Endothelial cell (in vitro differentiated cells): ENCODE data around the gene MED13L. TPM values are rescaled to one million over a fixed set of nuclear protein-coding genes. Genes with fewer than 3 reads are reported as not detected.

Experiments
- DNase-seq: peaks from one replicate; pipeline ENCODE4 v3.0.0; 2021; ENCODE audit warnings: low spot score
- H3K27ac Mint-ChIP-seq: one replicate; pipeline ENCODE4 v1.8.0; 2021; ENCODE audit warnings: mixed read lengths, inconsistent platforms; ENCODE audit not compliant: unreplicated experiment
- H3K27me3 Mint-ChIP-seq: one replicate; pipeline ENCODE4 v1.8.0; 2021; ENCODE audit warnings: mild to moderate bottlenecking, moderate library complexity, mixed read lengths, inconsistent platforms; ENCODE audit not compliant: unreplicated experiment
- H3K36me3 Mint-ChIP-seq: one replicate; pipeline ENCODE4 v1.8.0; 2021; ENCODE audit warnings: mild to moderate bottlenecking, low read depth, mixed read lengths, inconsistent platforms; ENCODE audit not compliant: unreplicated experiment
- H3K4me1 Mint-ChIP-seq: one replicate; pipeline ENCODE4 v1.8.0; 2021; ENCODE audit warnings: mild to moderate bottlenecking, mixed read lengths, inconsistent platforms; ENCODE audit not compliant: unreplicated experiment
- H3K4me3 Mint-ChIP-seq: one replicate; pipeline ENCODE4 v1.8.0; 2021; ENCODE audit warnings: mild to moderate bottlenecking, mixed read lengths, inconsistent platforms; ENCODE audit not compliant: unreplicated experiment
- H3K9me3 Mint-ChIP-seq: one replicate; pipeline ENCODE4 v1.8.0; 2021; ENCODE audit warnings: mixed read lengths, inconsistent platforms; ENCODE audit not compliant: unreplicated experiment
- microRNA-seq: library from miRNA; unstranded; fragments of <30 nt; microRNA quantifications from one replicate; pipeline ENCODE4, GENCODE V29; 2020; ENCODE audit not compliant: unreplicated experiment
- total RNA-seq: library from RNA; stranded (reverse); fragmentation: NEBNext Ultra II Directional; extraction: Animal tissue kit (Norgen Biotek cat#: 25700); gene quantifications from one replicate; pipeline ENCODE4 v1.2.1, GENCODE V29; 2021; ENCODE audit not compliant: unreplicated experiment
- TF ChIP-seq, protein P1 (sequence below): fragments of 200-600 bp; sonication (generic); IDR thresholded peaks from one replicate; pipeline ENCODE4 v1.5.0; 2021; ENCODE audit warnings: antibody characterized with exemption; ENCODE audit not compliant: unreplicated experiment

MED13L gene
- total RNA-seq, 1 donor from 2014 or later, result 97.0 TPM

DNA sequence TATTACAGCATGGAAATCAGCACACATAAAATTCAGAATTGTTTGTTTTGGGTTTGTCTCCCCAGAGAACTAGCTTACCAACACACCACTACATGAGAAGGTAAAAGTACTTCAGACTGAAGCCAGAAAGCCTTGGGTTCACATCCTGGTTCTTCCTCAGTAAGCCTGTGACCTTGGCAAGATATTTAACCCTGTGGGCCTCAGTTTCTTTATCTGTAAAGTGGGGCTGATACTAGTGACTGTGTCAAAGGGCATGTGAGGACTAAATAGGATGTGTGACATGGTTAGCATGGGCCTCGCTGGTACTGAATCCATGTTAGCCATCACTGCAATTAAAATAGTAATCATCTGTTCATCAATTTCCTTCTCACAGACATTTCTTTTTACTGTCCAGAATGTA is 366.1 kb downstream of the MED13L start:
- H3K36me3 Mint-ChIP-seq, result no peaks in the 10 kb centered on the region
- TF ChIP-seq, protein P1, sequence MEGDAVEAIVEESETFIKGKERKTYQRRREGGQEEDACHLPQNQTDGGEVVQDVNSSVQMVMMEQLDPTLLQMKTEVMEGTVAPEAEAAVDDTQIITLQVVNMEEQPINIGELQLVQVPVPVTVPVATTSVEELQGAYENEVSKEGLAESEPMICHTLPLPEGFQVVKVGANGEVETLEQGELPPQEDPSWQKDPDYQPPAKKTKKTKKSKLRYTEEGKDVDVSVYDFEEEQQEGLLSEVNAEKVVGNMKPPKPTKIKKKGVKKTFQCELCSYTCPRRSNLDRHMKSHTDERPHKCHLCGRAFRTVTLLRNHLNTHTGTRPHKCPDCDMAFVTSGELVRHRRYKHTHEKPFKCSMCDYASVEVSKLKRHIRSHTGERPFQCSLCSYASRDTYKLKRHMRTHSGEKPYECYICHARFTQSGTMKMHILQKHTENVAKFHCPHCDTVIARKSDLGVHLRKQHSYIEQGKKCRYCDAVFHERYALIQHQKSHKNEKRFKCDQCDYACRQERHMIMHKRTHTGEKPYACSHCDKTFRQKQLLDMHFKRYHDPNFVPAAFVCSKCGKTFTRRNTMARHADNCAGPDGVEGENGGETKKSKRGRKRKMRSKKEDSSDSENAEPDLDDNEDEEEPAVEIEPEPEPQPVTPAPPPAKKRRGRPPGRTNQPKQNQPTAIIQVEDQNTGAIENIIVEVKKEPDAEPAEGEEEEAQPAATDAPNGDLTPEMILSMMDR, result no peak
- DNase-seq, result no peak

GRCh38 chr12:115910057-115910456 is 367.4 kb downstream of the MED13L start:
- H3K27ac Mint-ChIP-seq, result no peak overlapping the region
- TF ChIP-seq, protein P1, result no peak
- DNase-seq, result no peak
- H3K27me3 Mint-ChIP-seq, result no peaks in the 10 kb centered on the region
- no peak overlapping the region for H3K4me3 Mint-ChIP-seq
- no peaks in the 10 kb centered on the region for H3K36me3 Mint-ChIP-seq
- H3K4me1 Mint-ChIP-seq, result no peaks in the 10 kb centered on the region
- H3K9me3 Mint-ChIP-seq, result no peaks in the 10 kb centered on the region

More for the DNA sequence above, 366.1 kb downstream of the MED13L start:
- Mint-ChIP-seq H3K4me3 (no peak overlapping the region), H3K27me3 (peaks cover 2% of the 10 kb centered on the region), H3K4me1 (no peaks in the 10 kb centered on the region), H3K27ac (no peak overlapping the region), H3K9me3 (no peaks in the 10 kb centered on the region)

Small RNA genes within 50 kb of the gene (microRNA-seq; reads per million reads assigned to microRNA genes)
- gene MIR620, result not detected
